Brain microvascular endothelial cell (primary cell): ENCODE results near the gene SHISA6.

Experiments
- DNase-seq: peaks from one replicate; pipeline ENCODE4 v3.0.0-alpha.2; 2020
- H3K27ac ChIP-seq: fragments of 250-450 bp; sonication (Bioruptor Pico); 2 replicates; pipeline ENCODE4 v1.5.1; 2020; ENCODE audit warnings: mild to moderate bottlenecking, moderate library complexity
- H3K27me3 ChIP-seq: fragments of 250-450 bp; sonication (Bioruptor Pico); replicated peaks from 2 replicates; pipeline ENCODE4 v1.5.1; 2020; ENCODE audit warnings: mild to moderate bottlenecking
- H3K36me3 ChIP-seq: fragments of 250-450 bp; sonication (Bioruptor Pico); replicated peaks from 2 replicates; pipeline ENCODE4 v1.5.1; 2020; ENCODE audit warnings: mild to moderate bottlenecking
- H3K4me3 ChIP-seq: 2 replicates; pipeline ENCODE4 v1.5.1; 2011; ENCODE audit warnings: low read depth, mild to moderate bottlenecking, control low read depth, low read length, moderate library complexity
- CTCF ChIP-seq: IDR thresholded peaks from 2 replicates; pipeline ENCODE4 v1.5.1; 2011; ENCODE audit warnings: low read depth, mild to moderate bottlenecking, moderate library complexity, low read length, control low read depth, inconsistent platforms; ENCODE audit errors: missing control alignments
- in situ Hi-C: cut with HindIII; loops from 2 replicates; pipeline ENCODE4 v1.10.0; 2017; ENCODE audit warnings: low sequenced_read_pairs, low pct_ligation_motif_present

The SHISA6 gene

GRCh38 chr17:11391134-11391533 lies 150.1 kb downstream of the SHISA6 start:
- Histone ChIP-seq H3K27me3 (no peaks in the 10 kb centered on the region), H3K36me3 (no peaks in the 10 kb centered on the region), H3K4me3 (no peak overlapping the region), H3K27ac (no peak overlapping the region)
- DNase-seq: no peak
- no peak for TF ChIP-seq CTCF
- in situ Hi-C loops: no loop called here

GRCh38 chr17:11404431-11405276 lies 163.6 kb downstream of the SHISA6 start:
- no peak for TF ChIP-seq CTCF
- Histone ChIP-seq H3K27ac (no peak overlapping the region), H3K27me3 (no peaks in the 10 kb centered on the region), H3K36me3 (no peaks in the 10 kb centered on the region), H3K4me3 (no peak overlapping the region)
- in situ Hi-C loops: no loop called here
- DNase-seq: no peak

GRCh38 chr17:11406716-11407115 lies 165.7 kb downstream of the SHISA6 start:
- DNase-seq: no peak
- H3K27ac ChIP-seq: no peak overlapping the region
- H3K36me3 ChIP-seq: no peaks in the 10 kb centered on the region
- in situ Hi-C loops: no loop called here
- no peak for TF ChIP-seq CTCF
- no peak overlapping the region for H3K4me3 ChIP-seq
- no peaks in the 10 kb centered on the region for H3K27me3 ChIP-seq

- DNase-seq: no peak
- H3K4me3 ChIP-seq: no peak overlapping the region
- H3K36me3 ChIP-seq: no peaks in the 10 kb centered on the region
- in situ Hi-C loops: no loop called here
- TF ChIP-seq CTCF: no peak
- H3K27me3 ChIP-seq: no peaks in the 10 kb centered on the region
- H3K27ac ChIP-seq: no peak overlapping the region
These were observed 171.6 kb downstream of the SHISA6 start for GRCh38 chr17:11412654-11413053.

- H3K27me3 ChIP-seq: no peaks in the 10 kb centered on the region
- no peak for TF ChIP-seq CTCF
- no peak overlapping the region for H3K27ac ChIP-seq
- no peak overlapping the region for H3K4me3 ChIP-seq
- in situ Hi-C loops: no loop called here
- DNase-seq: no peak
- H3K36me3 ChIP-seq: no peaks in the 10 kb centered on the region
These were observed 177.3 kb downstream of the SHISA6 start for GRCh38 chr17:11418342-11418741.

- no peak for DNase-seq
- H3K27me3 ChIP-seq: no peaks in the 10 kb centered on the region
- no peaks in the 10 kb centered on the region for H3K36me3 ChIP-seq
- in situ Hi-C loops: no loop called here
- TF ChIP-seq CTCF: no peak
- H3K4me3 ChIP-seq: no peak overlapping the region
- H3K27ac ChIP-seq: no peak overlapping the region
These were observed 189.7 kb downstream of the SHISA6 start for GRCh38 chr17:11430751-11431150.
